HL-60 (cell line): Measurements from ENCODE around the gene RYR2.

ENCODE experiments used
- DNase-seq, 2 experiments: peaks; one replicate each; pipeline ENCODE4 v3.0.0-alpha.2; 2010 to 2020; ENCODE audit warnings: low read depth in 1 of 2, low spot score in 1 of 2
- H3K27ac ChIP-seq: fragments of 250-450 bp; sonication (Bioruptor Pico); replicated peaks from 2 replicates; pipeline ENCODE4 v1.5.1; 2020; ENCODE audit warnings: mild to moderate bottlenecking, moderate library complexity
- H3K27me3 ChIP-seq: fragments of 250-450 bp; sonication (Bioruptor Pico); 2 replicates; pipeline ENCODE4 v1.5.1; 2021; ENCODE audit warnings: mild to moderate bottlenecking, moderate library complexity; ENCODE audit not compliant: insufficient read depth, poor library complexity, severe bottlenecking
- H3K4me3 ChIP-seq: replicated peaks from 2 replicates; pipeline ENCODE4 v1.5.1; 2011; ENCODE audit warnings: mild to moderate bottlenecking, control low read depth, low read length; ENCODE audit not compliant: insufficient read depth
- CTCF ChIP-seq: IDR thresholded peaks from one replicate; pipeline ENCODE4 v1.5.1; 2011; ENCODE audit warnings: low read length, control low read depth, inconsistent platforms; ENCODE audit not compliant: insufficient read depth
- GABPA ChIP-seq: IDR thresholded peaks from 2 replicates; pipeline ENCODE4 v1.6.1; 2012; ENCODE audit warnings: low read depth
- POLR2AphosphoS5 ChIP-seq: IDR thresholded peaks from 2 replicates; pipeline ENCODE4 v1.6.1; 2012; ENCODE audit warnings: low read depth
- REST ChIP-seq: IDR thresholded peaks from 2 replicates; pipeline ENCODE4 v1.6.1; 2012; ENCODE audit warnings: low read depth; ENCODE audit not compliant: insufficient replicate concordance
- SPI1 ChIP-seq: IDR thresholded peaks from 2 replicates; pipeline ENCODE4 v1.6.1; 2012; ENCODE audit warnings: low read depth, mild to moderate bottlenecking, borderline replicate concordance

RYR2 gene

GRCh38 chr1:237031480-237031879 is 10.5 kb upstream of the RYR2 start:
- H3K4me3 ChIP-seq: no peak overlapping the region
- no peak overlapping the region for H3K27ac ChIP-seq
- no peak for TF ChIP-seq CTCF
- TF ChIP-seq GABPA: no peak
- TF ChIP-seq SPI1: no peak
- TF ChIP-seq POLR2AphosphoS5: no peak
- TF ChIP-seq REST: no peak
- peaks cover 3% of the 10 kb centered on the region for H3K27me3 ChIP-seq
- no peak for DNase-seq

- TF ChIP-seq SPI1: no peak
- no peak for TF ChIP-seq GABPA
- DNase-seq: no peak
- no peak overlapping the region for H3K4me3 ChIP-seq
- H3K27me3 ChIP-seq: peaks cover 3% of the 10 kb centered on the region
- no peak overlapping the region for H3K27ac ChIP-seq
Observed at GRCh38 chr1:237032029-237032428, 10.0 kb upstream of the RYR2 start.

- H3K27ac ChIP-seq: no peak overlapping the region
- TF ChIP-seq REST (no peak), SPI1 (no peak), GABPA (no peak), POLR2AphosphoS5 (no peak), CTCF (no peak)
- no peak for DNase-seq
- H3K4me3 ChIP-seq: no peak overlapping the region
- H3K27me3 ChIP-seq: peaks cover 3% of the 10 kb centered on the region
Observed at GRCh38 chr1:237033061-237033460, 8.9 kb upstream of the RYR2 start.

- H3K27me3 ChIP-seq: peaks cover 3% of the 10 kb centered on the region
- no peak for DNase-seq
- H3K27ac ChIP-seq: no peak overlapping the region
- TF ChIP-seq POLR2AphosphoS5 (no peak), REST (no peak), GABPA (no peak), CTCF (no peak), SPI1 (no peak)
- H3K4me3 ChIP-seq: no peak overlapping the region
Observed at GRCh38 chr1:237033804-237034203, 8.2 kb upstream of the RYR2 start.
